Measurements from ENCODE around the gene RRP15.

The RRP15 gene

GRCh38 chr1:218365226-218365999 lies 80.3 kb downstream of the RRP15 start:
- Histone ChIP-seq H4K20me1 (ENCODE audit: insufficient read depth, low read length, poor library complexity, severe bottlenecking) (no peaks in the 10 kb centered on the region), H3K79me2 (ENCODE audit: insufficient read depth, low read length) (no peaks in the 10 kb centered on the region), H3K4me1 (ENCODE audit: insufficient read depth, low read length, poor library complexity, severe bottlenecking) (no peaks in the 10 kb centered on the region), H3K27me3 (ENCODE audit: insufficient read depth, low read length, poor library complexity, severe bottlenecking) (no peaks in the 10 kb centered on the region), H2AFZ (ENCODE audit: low read length) (no peak overlapping the region), H3K36me3 (ENCODE audit: insufficient read depth, low read length) (no peaks in the 10 kb centered on the region), H3F3A (ENCODE audit: low read depth) (no peaks in the 10 kb centered on the region), H3K9ac (ENCODE audit: low read depth, low read length, poor library complexity, severe bottlenecking) (no peak overlapping the region), H3K9me3 (ENCODE audit: insufficient read depth, low read depth, low read length) (no peaks in the 10 kb centered on the region), H3K4me3 (ENCODE audit: low read length, poor library complexity, severe bottlenecking) (no peak overlapping the region), H3K4me2 (ENCODE audit: low read depth, low read length, poor library complexity, severe bottlenecking) (no peak overlapping the region), H3K9me2 (replicated peaks; ENCODE audit: low read depth, low read length) (no peaks in the 10 kb centered on the region)
- TF ChIP-seq EZH2phosphoT487 (IDR thresholded peaks at IDR 0.05; ENCODE audit: borderline replicate concordance) (no peak), CTCF (conservative IDR thresholded peaks at IDR 0.05; ENCODE audit: low read length) (no peak)

- Histone ChIP-seq H3K4me2 (ENCODE audit: low read depth, low read length, poor library complexity, severe bottlenecking) (no peak overlapping the region), H3K36me3 (ENCODE audit: insufficient read depth, low read length) (no peaks in the 10 kb centered on the region), H3K9ac (ENCODE audit: low read depth, low read length, poor library complexity, severe bottlenecking) (no peak overlapping the region), H3K9me3 (ENCODE audit: insufficient read depth, low read depth, low read length) (no peaks in the 10 kb centered on the region), H2AFZ (ENCODE audit: low read length) (no peak overlapping the region), H4K20me1 (ENCODE audit: insufficient read depth, low read length, poor library complexity, severe bottlenecking) (no peaks in the 10 kb centered on the region), H3K4me1 (ENCODE audit: insufficient read depth, low read length, poor library complexity, severe bottlenecking) (no peaks in the 10 kb centered on the region), H3K4me3 (ENCODE audit: low read length, poor library complexity, severe bottlenecking) (no peak overlapping the region), H3F3A (ENCODE audit: low read depth) (no peaks in the 10 kb centered on the region), H3K79me2 (ENCODE audit: insufficient read depth, low read length) (no peaks in the 10 kb centered on the region), H3K27me3 (ENCODE audit: insufficient read depth, low read length, poor library complexity, severe bottlenecking) (peaks cover under 1% of the 10 kb centered on the region), H3K9me2 (replicated peaks; ENCODE audit: low read depth, low read length) (no peaks in the 10 kb centered on the region)
- no peak for TF ChIP-seq CTCF (conservative IDR thresholded peaks at IDR 0.05; ENCODE audit: low read length)
- no peak for TF ChIP-seq EZH2phosphoT487 (IDR thresholded peaks at IDR 0.05; ENCODE audit: borderline replicate concordance)
These were observed 81.4 kb downstream of the RRP15 start for GRCh38 chr1:218366322-218367052.

- no peak overlapping the region for H3K4me2 ChIP-seq (ENCODE audit: low read depth, low read length, poor library complexity, severe bottlenecking)
These were observed 82.0 kb downstream of the RRP15 start for GRCh38 chr1:218367118-218367517.

More at GRCh38 chr1:218367118-218367517, 82.0 kb downstream of the RRP15 start:
- H3K9ac ChIP-seq (ENCODE audit: low read depth, low read length, poor library complexity, severe bottlenecking), result no peak overlapping the region
- no peak overlapping the region for H3K4me3 ChIP-seq (ENCODE audit: low read length, poor library complexity, severe bottlenecking)
- no peak for TF ChIP-seq EZH2phosphoT487 (IDR thresholded peaks at IDR 0.05; ENCODE audit: borderline replicate concordance)
- TF ChIP-seq CTCF (conservative IDR thresholded peaks at IDR 0.05; ENCODE audit: low read length), result no peak
- H3K79me2 ChIP-seq (ENCODE audit: insufficient read depth, low read length), result no peaks in the 10 kb centered on the region
- no peaks in the 10 kb centered on the region for H4K20me1 ChIP-seq (ENCODE audit: insufficient read depth, low read length, poor library complexity, severe bottlenecking)
- H3K9me3 ChIP-seq (ENCODE audit: insufficient read depth, low read depth, low read length), result no peaks in the 10 kb centered on the region
- no peak overlapping the region for H2AFZ ChIP-seq (ENCODE audit: low read length)
- H3K27me3 ChIP-seq (ENCODE audit: insufficient read depth, low read length, poor library complexity, severe bottlenecking), result peaks cover 7% of the 10 kb centered on the region
- H3K4me1 ChIP-seq (ENCODE audit: insufficient read depth, low read length, poor library complexity, severe bottlenecking), result no peaks in the 10 kb centered on the region
- no peaks in the 10 kb centered on the region for H3K9me2 ChIP-seq (replicated peaks; ENCODE audit: low read depth, low read length)
- H3K36me3 ChIP-seq (ENCODE audit: insufficient read depth, low read length), result no peaks in the 10 kb centered on the region
- no peaks in the 10 kb centered on the region for H3F3A ChIP-seq (ENCODE audit: low read depth)
